Measurements from ENCODE around the gene CACNA1C. TPM values are rescaled to one million over a fixed set of nuclear protein-coding genes. Genes with fewer than 3 reads are reported as not detected.

CACNA1C gene
- total RNA-seq, 1 experiment from 2014 or later: 1.1 TPM

DNA sequence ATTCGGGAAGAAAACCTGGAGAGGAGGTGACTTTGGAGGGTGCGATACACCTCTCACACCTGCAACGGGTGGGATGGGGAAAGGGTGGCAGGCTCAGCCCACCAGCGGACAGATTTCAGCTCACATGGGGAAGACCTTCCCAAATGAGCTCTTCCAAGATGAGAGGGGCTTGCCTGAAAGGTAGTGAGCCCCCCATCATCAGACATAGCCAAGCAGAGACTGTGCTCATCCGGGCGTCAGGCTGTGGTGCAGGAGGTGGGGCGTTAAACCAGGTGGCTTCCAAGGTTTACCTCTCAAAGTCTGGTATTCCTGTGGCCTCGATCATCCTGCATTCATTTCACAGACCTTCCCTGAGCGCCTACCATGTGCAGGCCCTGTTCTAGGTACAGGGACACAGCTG, 636.6 kb downstream of the CACNA1C start:
- Mint-ChIP-seq H3K4me1 (peaks cover 28 to 31% of the 10 kb centered on the region in 2 experiments), H3K27me3 (ENCODE audit: low read depth) (peaks cover 38% of the 10 kb centered on the region), H3K36me3 (ENCODE audit: insufficient read depth in 1 of 3, low read depth in 3 of 3) (no peaks in the 10 kb centered on the region), H3K9me3 (no peaks in the 10 kb centered on the region), H3K27ac (no peak overlapping the region), H3K4me3 (peak overlapping the region in 1 of 2 experiments; percentile 12; a peak in 3 of 5 replicates)
- H3K56ac ChIP-seq (ENCODE audit: insufficient read length, low read depth, low read length): no peak overlapping the region
- no peak overlapping the region for H3K14ac ChIP-seq (ENCODE audit: insufficient read depth, low read length)
- no peak overlapping the region for H2AK5ac ChIP-seq (ENCODE audit: insufficient read length, low read length)
- no CpG with 5 or more reads among the region's 9 CpGs for WGBS (ENCODE audit: extremely low coverage, insufficient read length, low lambda C conversion rate)
- H3K27me3 ChIP-seq (ENCODE audit: insufficient read depth, low read length): no peaks in the 10 kb centered on the region; the same call in 1 of the 2 replicates
- no peaks in the 10 kb centered on the region for H3K79me2 ChIP-seq (ENCODE audit: insufficient read depth, low read length)
- no peak overlapping the region for H3K23ac ChIP-seq (ENCODE audit: insufficient read length, low read depth, low read length)
- no peak for TF ChIP-seq CTCF (conservative IDR thresholded peaks at IDR 0.05)
- no peak overlapping the region for H2AFZ ChIP-seq (ENCODE audit: low read length)
- H4K5ac ChIP-seq (ENCODE audit: insufficient read length, low read depth, low read length): no peak overlapping the region
- no peak overlapping the region for H4K8ac ChIP-seq (replicated peaks; ENCODE audit: insufficient read length, low read depth, low read length)
- H3K27ac ChIP-seq (ENCODE audit: insufficient read length, low read depth, low read length): no peak overlapping the region
- no peaks in the 10 kb centered on the region for H4K20me1 ChIP-seq (ENCODE audit: control insufficient read depth, insufficient read depth, insufficient read length)
- no peak overlapping the region for H2BK12ac ChIP-seq (ENCODE audit: insufficient read length, low read depth, low read length)
- no peak overlapping the region for H2BK120ac ChIP-seq (ENCODE audit: low read depth, low read length, poor library complexity, severe bottlenecking)
- no peaks in the 10 kb centered on the region for H3K79me1 ChIP-seq (ENCODE audit: insufficient read depth, low read depth, low read length, poor library complexity, severe bottlenecking)
- no peak overlapping the region for H3K4me2 ChIP-seq (ENCODE audit: insufficient read depth, insufficient read length, low read length)
- no peaks in the 10 kb centered on the region for H3K9me3 ChIP-seq (ENCODE audit: control insufficient read depth, low read depth, low read length)
- no peak overlapping the region for H2BK20ac ChIP-seq (ENCODE audit: low read depth, low read length, poor library complexity, severe bottlenecking)
- H3K9ac ChIP-seq (ENCODE audit: extremely low read depth, insufficient read length, low read length): no peak overlapping the region
- peaks cover 3% of the 10 kb centered on the region; the same call in 1 of the 2 replicates for H3K4me1 ChIP-seq (ENCODE audit: insufficient read depth, low read length)
- no peak overlapping the region for H2BK5ac ChIP-seq (ENCODE audit: insufficient read length, low read length)
- H3T11ph ChIP-seq (ENCODE audit: low read length): no peak overlapping the region
- no peak overlapping the region for H3K18ac ChIP-seq (ENCODE audit: insufficient read length, low read depth, low read length)
- peaks cover 5% of the 10 kb centered on the region for H3K23me2 ChIP-seq (ENCODE audit: insufficient read length, low read depth, low read length, poor library complexity, severe bottlenecking)
- H3K4ac ChIP-seq (ENCODE audit: low read depth, low read length): no peak overlapping the region
- H4K91ac ChIP-seq (ENCODE audit: insufficient read length, low read depth, low read length): no peak overlapping the region
- H2BK15ac ChIP-seq (ENCODE audit: low read depth, low read length): no peak overlapping the region
- peak; percentile 26 for DNase-seq

All from H9 (cell line).